ENCODE measurements around the gene SEC14L6. TPM values are rescaled to one million over a fixed set of nuclear protein-coding genes. Genes with fewer than 3 reads are reported as not detected.
A peak's percentile ranks its signal among the peaks of the same experiment; 100 is the strongest.
"Not testable (repeated sequence)": the region's sequence is repeated elsewhere in the genome, so short reads cannot be mapped to it uniquely, and the experiment has no call there.

The SEC14L6 gene
- 0.40 TPM for total RNA-seq
- long read RNA-seq = 0 reads

DNA sequence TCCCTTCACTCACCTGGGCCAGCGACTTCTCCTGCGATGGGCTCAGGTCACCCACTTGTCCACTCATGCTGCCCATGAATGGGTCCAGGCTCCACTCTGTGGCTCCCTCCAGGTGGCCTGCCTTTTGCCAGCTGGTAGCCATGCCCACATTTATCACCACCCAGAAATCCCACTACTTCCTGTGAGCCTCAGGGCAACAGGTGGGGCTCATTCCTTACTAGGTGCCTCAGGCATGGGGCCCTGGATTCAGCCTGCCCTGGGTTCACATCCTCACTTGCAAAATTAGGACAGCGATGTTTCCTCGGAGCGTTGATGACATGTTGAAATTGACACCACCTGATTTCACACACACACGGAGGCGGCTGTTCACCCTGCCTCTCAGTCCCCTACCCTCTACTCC lies at the start of gene SEC14L6:
TSS of gene SEC14L6 (minus strand) at position 126 of the 400 bp plus-strand sequence. CDS start at position 67, 59 bp downstream.
- intact Hi-C loops (cut with DNase I) = no loop called here
- no peak for DNase-seq (ENCODE audit: low spot score)

- intact Hi-C loops (cut with DNase I) = loop anchor here (10.0 kb wide), 1 partner anchor 171 kb away; the partner anchor contains the start of gene MTFP1
- no peak for DNase-seq (ENCODE audit: low spot score)
Observed at GRCh38 chr22:30596199-30596598, 49.7 kb upstream of the SEC14L6 start.

GRCh38 chr22:30592360-30592713 lies 45.8 kb upstream of the SEC14L6 start:
- intact Hi-C loops (cut with DNase I) = loop anchor here (10.0 kb wide), 1 partner anchor 168 kb away; the partner anchor contains the start of gene MTFP1
- not testable (repeated sequence) for DNase-seq (ENCODE audit: low spot score)

DNA sequence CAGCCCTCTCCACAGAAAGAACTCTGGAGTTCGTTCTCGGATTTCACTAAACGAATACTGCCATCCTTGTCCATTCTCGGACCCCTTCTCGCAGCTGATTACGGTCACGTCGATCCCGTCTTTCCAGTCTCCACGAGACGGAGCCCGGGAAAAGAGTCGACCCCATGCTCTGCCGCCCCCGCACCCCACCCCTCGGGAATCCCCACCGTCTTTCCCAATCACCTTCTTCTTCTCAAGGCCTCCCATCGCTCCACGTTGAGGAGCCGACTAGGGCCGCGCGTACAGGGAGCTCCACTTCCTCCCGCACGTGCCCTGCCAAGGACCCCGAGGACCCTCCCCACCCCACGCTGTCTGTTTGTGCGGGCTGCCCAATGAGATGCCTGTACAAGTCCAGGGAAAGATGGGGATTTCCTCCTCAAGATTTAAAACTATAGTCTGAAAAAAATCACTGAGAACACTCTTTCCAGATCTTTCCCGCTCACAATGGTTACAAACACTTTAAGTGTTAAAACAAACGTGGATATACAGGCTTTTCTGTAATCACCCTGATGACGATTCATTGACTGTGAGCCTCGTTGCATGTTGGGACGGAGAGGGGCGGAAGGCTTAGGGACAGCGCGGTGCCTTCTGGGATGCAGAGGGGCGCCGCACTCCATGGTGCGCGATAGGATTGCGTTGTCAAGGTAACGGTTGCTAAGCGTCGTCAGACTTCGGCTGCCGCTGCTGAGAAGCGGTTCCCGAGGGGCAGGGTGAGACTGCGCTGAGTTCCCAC lies 45.2 kb upstream of the SEC14L6 start, which contains the start of gene PES1:
TSS of gene PES1 (minus strand) at position 323 of the 772 bp plus-strand sequence. CDS start at position 246, 77 bp downstream.
- intact Hi-C loops (cut with DNase I) = loop anchor here (10.0 kb wide), 1 partner anchor 167 kb away; the partner anchor contains the start of gene MTFP1
- peak; percentile 96 for DNase-seq (ENCODE audit: low spot score)

DNA sequence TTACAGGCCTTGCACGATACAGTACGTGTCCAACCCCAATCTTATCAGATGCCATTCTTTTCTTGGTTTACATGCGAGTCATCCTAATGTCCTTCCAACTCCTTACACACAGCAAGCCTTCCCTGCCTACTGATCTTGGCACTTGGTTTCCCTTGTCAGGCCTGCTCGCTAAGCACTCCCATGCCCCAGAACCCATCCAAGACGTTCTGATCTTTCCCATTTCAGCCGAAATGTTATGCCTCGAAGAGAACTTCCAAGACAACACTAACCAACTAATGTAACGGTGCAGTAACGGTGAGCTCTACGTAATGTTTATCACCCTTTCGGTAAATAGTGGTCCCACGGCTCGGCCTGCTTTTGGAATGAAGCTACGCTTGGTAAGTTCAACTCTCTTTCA lies 44.6 kb upstream of the SEC14L6 start:
- intact Hi-C loops (cut with DNase I) = loop anchor here (10.0 kb wide), 1 partner anchor 166 kb away; the partner anchor contains the start of gene MTFP1
- no peak for DNase-seq (ENCODE audit: low spot score)

GRCh38 chr22:30586414-30586813 lies 39.9 kb upstream of the SEC14L6 start:
- intact Hi-C loops (cut with DNase I) = no loop called here
- no peak for DNase-seq (ENCODE audit: low spot score)

DNA sequence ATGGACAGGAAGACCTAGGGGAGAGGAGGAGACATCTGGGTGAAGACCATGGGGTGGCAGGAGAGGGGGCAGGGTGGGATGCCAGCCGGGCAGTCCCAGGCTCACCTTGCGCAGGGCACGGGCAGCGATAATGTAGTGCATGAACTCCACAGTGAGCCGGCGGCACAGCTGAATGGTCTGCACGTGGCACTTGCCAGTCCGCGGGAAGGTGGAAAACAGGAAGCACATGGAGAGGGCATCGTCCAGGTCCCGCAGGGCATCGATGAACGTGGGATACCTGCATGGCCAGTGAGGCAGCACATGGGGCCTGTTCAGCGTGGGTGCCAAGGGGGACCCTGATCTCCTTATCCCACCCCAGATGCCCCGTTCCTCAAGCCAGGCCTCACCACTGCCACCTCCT lies 37.9 kb upstream of the SEC14L6 start:
- intact Hi-C loops (cut with DNase I) = no loop called here
- DNase-seq (ENCODE audit: low spot score) = no peak

GRCh38 chr22:30582788-30583545 lies 36.4 kb upstream of the SEC14L6 start:
- DNase-seq (ENCODE audit: low spot score) = no peak

DNA sequence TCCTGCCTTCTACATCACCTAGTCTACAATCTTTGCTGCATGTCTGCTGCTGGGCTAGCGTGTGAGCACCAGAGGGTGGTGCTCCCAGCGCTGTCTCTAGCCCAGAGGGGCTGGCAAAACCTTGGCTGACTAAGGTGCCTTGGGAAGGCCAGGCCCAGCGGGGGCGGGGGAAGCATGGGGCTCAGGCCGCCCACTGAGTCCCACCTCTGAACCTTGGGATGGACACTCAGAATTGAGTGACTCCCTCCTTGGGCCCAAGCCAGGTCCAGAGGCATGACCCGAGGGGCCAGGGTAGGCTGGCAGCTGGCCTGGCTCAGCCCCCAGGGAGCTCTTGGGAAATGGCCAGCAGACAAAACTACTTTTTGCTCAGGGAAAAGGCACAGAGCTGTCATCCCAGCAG lies 35.5 kb upstream of the SEC14L6 start:
- intact Hi-C loops (cut with DNase I) = no loop called here
- no peak for DNase-seq (ENCODE audit: low spot score)

More at GRCh38 chr22:30582788-30583545, 36.4 kb upstream of the SEC14L6 start:
- intact Hi-C loops (cut with DNase I) = no loop called here

DNA sequence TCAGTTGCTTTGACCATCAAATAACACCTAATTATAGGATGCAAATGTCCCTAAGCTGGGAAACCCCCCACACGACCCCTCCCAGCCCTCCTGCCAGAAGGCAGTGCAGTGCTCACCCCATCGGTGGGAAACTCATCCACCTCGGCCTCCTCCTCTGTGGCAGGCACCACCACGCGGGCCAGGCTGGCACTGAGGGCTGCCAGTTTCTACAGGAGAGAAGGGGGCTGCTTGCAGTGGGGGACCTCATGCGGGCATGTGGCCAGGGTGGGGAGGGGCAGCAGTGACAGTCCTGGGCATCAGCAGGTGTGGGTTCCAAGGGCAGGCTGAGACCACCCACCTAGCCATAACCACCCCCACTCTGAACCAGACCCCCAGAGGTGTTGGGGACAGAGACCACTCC lies 34.4 kb upstream of the SEC14L6 start:
- DNase-seq (ENCODE audit: low spot score) = no peak
- intact Hi-C loops (cut with DNase I) = no loop called here

DNA sequence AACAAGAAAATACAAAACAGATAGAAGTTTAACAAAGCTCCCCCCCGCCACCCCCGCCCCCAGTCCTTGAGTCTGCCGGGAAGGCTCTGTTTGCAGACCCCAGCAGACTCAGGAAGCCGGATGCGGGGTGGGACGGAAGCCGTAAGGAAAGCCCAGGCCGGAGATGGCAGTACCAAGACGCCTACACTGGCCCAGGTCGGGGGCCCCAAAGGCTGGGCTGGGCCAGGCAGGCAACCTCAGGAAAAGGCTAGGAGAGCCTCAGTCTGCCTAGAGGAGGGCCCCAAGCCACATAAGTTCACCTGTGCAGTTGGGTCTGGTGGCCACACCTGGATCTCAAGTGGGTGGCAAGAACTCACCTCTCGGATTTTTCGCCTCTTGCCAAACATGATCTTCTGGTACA lies 31.9 kb upstream of the SEC14L6 start:
- intact Hi-C loops (cut with DNase I) = no loop called here
- no peak for DNase-seq (ENCODE audit: low spot score)

GRCh38 chr22:30575859-30576258 lies 29.3 kb upstream of the SEC14L6 start:
- intact Hi-C loops (cut with DNase I) = no loop called here
- DNase-seq (ENCODE audit: low spot score) = no peak

GRCh38 chr22:30574997-30575671 lies 28.6 kb upstream of the SEC14L6 start:
- intact Hi-C loops (cut with DNase I) = no loop called here
- DNase-seq (ENCODE audit: low spot score) = no peak

DNA sequence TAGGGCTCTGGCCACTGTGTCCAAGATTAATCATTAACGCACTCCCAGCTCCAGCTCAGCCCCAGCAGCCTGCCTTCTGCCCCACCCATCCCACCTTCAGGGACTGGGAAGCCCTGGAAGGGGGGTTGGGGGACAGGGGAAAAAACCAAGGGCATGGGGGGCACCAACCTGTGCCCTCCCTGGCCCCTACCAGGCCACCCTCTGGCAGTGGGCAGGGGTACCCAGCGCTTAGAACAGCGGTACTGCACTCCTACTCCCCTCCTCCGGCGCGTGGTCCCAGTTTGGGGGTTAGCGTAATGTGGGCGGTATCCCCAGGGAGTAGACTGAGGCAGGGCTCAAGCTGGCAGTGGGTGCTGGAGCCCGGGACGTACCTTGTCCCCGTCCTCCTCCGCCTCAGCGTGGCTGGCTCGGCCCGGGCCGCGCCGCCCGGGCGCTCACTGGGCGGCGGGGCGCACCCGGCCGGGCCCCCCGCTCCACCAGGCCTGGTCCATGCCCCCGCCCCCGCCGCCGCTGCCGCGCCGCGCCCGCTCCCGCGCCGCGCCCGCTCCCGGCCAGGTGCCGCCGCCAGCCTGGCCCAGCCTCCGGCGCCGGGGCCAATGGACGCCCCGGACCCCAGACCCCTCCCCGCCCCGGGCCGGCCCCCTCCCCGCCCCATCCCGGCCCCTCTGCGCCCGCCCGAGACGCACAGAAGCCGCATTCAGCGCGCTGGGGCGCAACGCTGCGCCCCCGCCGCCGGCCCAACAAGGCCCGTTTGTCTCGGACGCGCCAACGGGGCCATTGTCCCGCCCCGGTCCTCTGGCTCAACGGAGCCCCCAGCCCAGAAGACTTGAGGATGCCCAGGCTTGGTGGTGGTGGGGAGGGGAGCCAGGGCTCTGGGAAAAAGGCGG lies 27.8 kb upstream of the SEC14L6 start, which contains the start of gene GAL3ST1:
TSS of gene GAL3ST1 (minus strand) at position 571 of the 887 bp plus-strand sequence. CDS start 17,273 bp downstream, outside the sequence.
- no peak for DNase-seq (ENCODE audit: low spot score)
- intact Hi-C loops (cut with DNase I) = no loop called here

DNA sequence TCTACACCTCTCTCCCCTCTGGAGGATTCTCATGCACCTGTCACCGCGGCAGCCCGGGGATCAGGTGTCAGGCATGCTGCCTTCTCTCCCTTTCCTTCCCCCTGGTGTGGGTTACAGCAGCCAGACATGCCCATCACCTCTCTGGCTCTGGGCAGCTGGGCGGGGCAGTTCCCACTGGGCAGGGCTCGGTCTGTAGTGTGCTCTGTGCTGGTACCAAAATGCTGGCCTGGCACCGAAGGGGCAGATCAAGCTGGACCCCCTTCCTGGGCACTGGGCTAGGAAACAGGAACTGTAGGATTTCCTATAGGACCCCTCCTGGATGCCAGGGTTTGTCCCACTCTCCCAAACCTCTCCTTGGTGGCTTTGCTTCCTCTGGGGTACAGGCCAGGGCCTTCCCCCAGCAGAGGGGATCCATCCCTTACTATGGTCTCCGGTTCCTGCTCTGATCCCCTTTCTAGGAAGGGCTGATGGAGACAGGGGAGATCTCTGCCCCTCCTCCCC lies 27.1 kb upstream of the SEC14L6 start:
- intact Hi-C loops (cut with DNase I) = no loop called here
- DNase-seq (ENCODE audit: low spot score) = no peak

- intact Hi-C loops (cut with DNase I) = no loop called here
- no peak for DNase-seq (ENCODE audit: low spot score)
Observed at GRCh38 chr22:30572840-30573593, 26.5 kb upstream of the SEC14L6 start.

DNA sequence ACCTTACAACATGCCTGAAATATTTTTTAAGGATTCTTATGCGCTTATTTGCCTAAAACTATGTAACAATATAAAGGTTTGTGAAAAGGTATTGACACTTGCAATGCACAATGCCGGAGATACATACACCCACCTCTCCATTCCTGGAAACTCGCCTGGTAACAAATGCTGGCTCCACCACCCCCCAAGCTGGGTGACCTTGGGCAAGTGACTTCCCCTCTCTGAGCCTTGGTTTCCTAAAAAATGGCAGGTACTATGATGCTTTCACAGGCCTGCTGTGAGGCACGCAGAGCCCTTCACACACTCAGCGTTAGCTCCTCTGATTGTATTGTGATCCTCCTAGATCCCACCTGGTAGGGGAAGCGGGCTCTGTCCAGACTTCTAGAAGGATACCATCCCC lies 25.7 kb upstream of the SEC14L6 start:
- intact Hi-C loops (cut with DNase I) = no loop called here
- no peak for DNase-seq (ENCODE audit: low spot score)

- no peak for DNase-seq (ENCODE audit: low spot score)
- intact Hi-C loops (cut with DNase I) = no loop called here
Observed at GRCh38 chr22:30569674-30570202, 23.2 kb upstream of the SEC14L6 start.
